H1 (cell line): ENCODE results near the gene LPP.

ENCODE experiments used
- CREB1 ChIP-seq: IDR thresholded peaks from 2 replicates; pipeline ENCODE4 v1.6.1; 2012; ENCODE audit warnings: inconsistent platforms
- E2F6 ChIP-seq: IDR thresholded peaks from 2 replicates; pipeline ENCODE4 v1.6.1; 2012; ENCODE audit warnings: inconsistent platforms
- EZH2 ChIP-seq: fragments of 200-600 bp; sonication (generic); IDR thresholded peaks from 2 replicates; pipeline ENCODE4 v1.7.1; 2012; ENCODE audit warnings: low read depth, mild to moderate bottlenecking, moderate library complexity, low read length, inconsistent platforms; ENCODE audit not compliant: severe bottlenecking
- KDM5A ChIP-seq: fragments of 200-600 bp; IDR thresholded peaks from 2 replicates; pipeline ENCODE4 v1.7.1; 2012; ENCODE audit warnings: mild to moderate bottlenecking, low read length, inconsistent platforms, mixed read lengths
- NRF1 ChIP-seq: IDR thresholded peaks from 2 replicates; pipeline ENCODE4 v1.6.1; 2011; ENCODE audit warnings: mild to moderate bottlenecking, low read depth, low read length, improper control_type of control experiment
- POLR2A ChIP-seq, 2 experiments: IDR thresholded peaks; 1 replicate in 1 of 2; 2 replicates in 1 of 2; pipeline ENCODE4 v1.6.1; 2011; ENCODE audit warnings: low read depth in 2 of 2, low read length in 2 of 2, mild to moderate bottlenecking in 2 of 2; ENCODE audit errors: control extremely low read depth in 1 of 2
- RAD21 ChIP-seq, 2 experiments: IDR thresholded peaks in 1 of 2; conservative IDR thresholded peaks in 1 of 2; 2 replicates each; pipeline ENCODE4 v1.6.1; 2011; ENCODE audit warnings: low read depth in 2 of 2, low read length in 2 of 2, improper control_type of control experiment in 1 of 2, inconsistent platforms in 1 of 2, mild to moderate bottlenecking in 1 of 2, moderate library complexity in 1 of 2
- RFX5 ChIP-seq: IDR thresholded peaks from 2 replicates; pipeline ENCODE4 v1.6.1; 2011; ENCODE audit warnings: low read depth, low read length, improper control_type of control experiment, borderline replicate concordance
- SP1 ChIP-seq: IDR thresholded peaks from 2 replicates; pipeline ENCODE4 v1.6.1; 2011; ENCODE audit warnings: low read depth, low read length
- TF ChIP-seq, protein P1 (sequence below), 3 experiments: IDR thresholded peaks; 1 replicate in 2 of 3; 2 replicates in 1 of 3; pipeline versions ENCODE4 v1.5.1 to v1.6.1; 2011; ENCODE audit warnings: low read length in 3 of 3, mild to moderate bottlenecking in 3 of 3, inconsistent platforms in 2 of 3, low read depth in 1 of 3, moderate library complexity in 1 of 3; ENCODE audit not compliant: insufficient read depth in 1 of 3; ENCODE audit errors: control extremely low read depth in 1 of 3

DNA sequence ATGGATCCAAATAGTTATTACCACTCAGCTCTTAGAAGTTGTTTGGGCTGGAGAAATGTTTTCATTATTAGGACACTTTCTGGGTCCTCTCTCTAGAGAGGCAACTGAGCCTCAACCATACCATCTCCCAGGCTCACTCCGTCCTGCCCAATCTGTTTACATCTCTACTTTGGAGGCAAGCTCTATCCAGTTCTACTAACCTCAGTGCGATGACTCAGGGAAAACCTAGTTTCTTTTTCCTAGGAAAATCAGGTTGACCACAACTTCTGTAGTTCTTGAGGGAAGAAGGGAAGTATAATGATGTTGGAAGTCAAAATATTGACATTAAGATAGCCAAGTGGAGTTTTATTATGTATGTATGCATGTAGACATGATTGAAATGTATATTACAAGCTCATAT is 40.4 kb downstream of the LPP start:
- TF ChIP-seq RAD21 (IDR thresholded peaks at IDR 0.05 in 1 of 2, conservative IDR thresholded peaks at IDR 0.05 in 1 of 2; ENCODE audit: low read depth in 2 of 2, low read length in 2 of 2) (no peak), E2F6 (no peak), SP1 (no peak), NRF1 (no peak), CREB1 (no peak), POLR2A (IDR thresholded peaks at IDR 0.05; ENCODE audit: control extremely low read depth in 1 of 2, low read depth in 2 of 2, low read length in 2 of 2) (no peak), RFX5 (no peak), EZH2 (no peak), KDM5A (no peak)
- TF ChIP-seq, protein P1, sequence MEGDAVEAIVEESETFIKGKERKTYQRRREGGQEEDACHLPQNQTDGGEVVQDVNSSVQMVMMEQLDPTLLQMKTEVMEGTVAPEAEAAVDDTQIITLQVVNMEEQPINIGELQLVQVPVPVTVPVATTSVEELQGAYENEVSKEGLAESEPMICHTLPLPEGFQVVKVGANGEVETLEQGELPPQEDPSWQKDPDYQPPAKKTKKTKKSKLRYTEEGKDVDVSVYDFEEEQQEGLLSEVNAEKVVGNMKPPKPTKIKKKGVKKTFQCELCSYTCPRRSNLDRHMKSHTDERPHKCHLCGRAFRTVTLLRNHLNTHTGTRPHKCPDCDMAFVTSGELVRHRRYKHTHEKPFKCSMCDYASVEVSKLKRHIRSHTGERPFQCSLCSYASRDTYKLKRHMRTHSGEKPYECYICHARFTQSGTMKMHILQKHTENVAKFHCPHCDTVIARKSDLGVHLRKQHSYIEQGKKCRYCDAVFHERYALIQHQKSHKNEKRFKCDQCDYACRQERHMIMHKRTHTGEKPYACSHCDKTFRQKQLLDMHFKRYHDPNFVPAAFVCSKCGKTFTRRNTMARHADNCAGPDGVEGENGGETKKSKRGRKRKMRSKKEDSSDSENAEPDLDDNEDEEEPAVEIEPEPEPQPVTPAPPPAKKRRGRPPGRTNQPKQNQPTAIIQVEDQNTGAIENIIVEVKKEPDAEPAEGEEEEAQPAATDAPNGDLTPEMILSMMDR (IDR thresholded peaks at IDR 0.05; ENCODE audit: control extremely low read depth in 1 of 3, insufficient read depth in 1 of 3, low read depth in 1 of 3, low read length in 3 of 3): no peak
